B cell (primary cell): Measurements from ENCODE around the gene TEX9. TPM values are rescaled to one million over a fixed set of nuclear protein-coding genes. Genes with fewer than 3 reads are reported as not detected.
"Not testable (repeated sequence)": the region's sequence is repeated elsewhere in the genome, so short reads cannot be mapped to it uniquely, and the experiment has no call there.

Experiments used
- ATAC-seq: fragments of 200-7000 bp; cut with Tn5 transposase; one replicate; pipeline ENCODE4 v1.10.0; 2021; ENCODE audit warnings: low read depth, mild to moderate bottlenecking, moderate number of reproducible peaks, moderate library complexity
- CTCF ChIA-PET: fragments of 350-600 bp; sonication (Branson Sonifier 250); formaldehyde crosslinking; loops from one replicate; lab custom pipeline; 2021; ENCODE audit warnings: antibody characterized with exemption, inconsistent platforms; lab: Charles Lee
- POLR2A ChIA-PET: fragments of 350-600 bp; sonication (Branson Sonifier 250); formaldehyde crosslinking; loops from one replicate; lab custom pipeline; 2021; ENCODE audit warnings: antibody characterized with exemption; lab: Charles Lee
- DNase-seq: peaks from one replicate; pipeline ENCODE4 v3.0.0; 2013
- H2AFZ ChIP-seq: 2 replicates; pipeline ENCODE4 v1.6.1; 2012; ENCODE audit warnings: mild to moderate bottlenecking, low read depth, low read length; ENCODE audit not compliant: insufficient read depth, poor library complexity, severe bottlenecking
- H3K27ac ChIP-seq, 2 donors: 1 replicate in 1 of 2; 2 replicates in 1 of 2; pipeline ENCODE4 v1.5.1; 2012 to 2013; ENCODE audit warnings: low read length in 2 of 2, mild to moderate bottlenecking in 2 of 2, moderate library complexity in 1 of 2
- H3K27me3 ChIP-seq, 4 experiments: fragments of 200-600 bp in 1 of 4; sonication (generic) in 1 of 4; replicated peaks in 1 of 4; 1 replicate in 2 of 4; 2 replicates in 2 of 4; pipeline versions ENCODE4 v1.6.1 to v1.7.0; 2013 to 2016; ENCODE audit warnings: low read length in 3 of 4, mild to moderate bottlenecking in 2 of 4, mixed read lengths in 1 of 4, moderate library complexity in 1 of 4; ENCODE audit not compliant: insufficient read depth in 4 of 4, control insufficient read depth in 3 of 4; ENCODE audit errors: control extremely low read depth in 1 of 4
- H3K36me3 ChIP-seq, 2 experiments: replicated peaks in 1 of 2; 1 replicate in 1 of 2; 2 replicates in 1 of 2; pipeline versions ENCODE4 v1.6.1 to v1.7.1; 2013; ENCODE audit warnings: low read length in 1 of 2; ENCODE audit not compliant: insufficient read depth in 2 of 2, control insufficient read depth in 1 of 2; ENCODE audit errors: control extremely low read depth in 1 of 2, extremely low read depth in 1 of 2
- H3K4me1 ChIP-seq, 2 donors: fragments of 200-600 bp in 1 of 2; sonication (generic) in 1 of 2; 1 replicate in 1 of 2; 2 replicates in 1 of 2; pipeline versions ENCODE4 v1.5.1 to v1.6.1; 2013 to 2017; ENCODE audit warnings: low read length in 2 of 2; ENCODE audit not compliant: control insufficient read depth in 2 of 2, insufficient read depth in 2 of 2
- H3K4me2 ChIP-seq: replicated peaks from 2 replicates; pipeline ENCODE3; 2012; ENCODE audit warnings: mild to moderate bottlenecking, low read depth, low read length; ENCODE audit not compliant: poor library complexity, severe bottlenecking
- H3K4me3 ChIP-seq, 5 experiments: fragments of 200-600 bp in 1 of 5; sonication (generic) in 1 of 5; 1 replicate in 3 of 5; 2 replicates in 2 of 5; pipeline versions ENCODE4 v1.5.1 to v1.7.0; 2011 to 2016; ENCODE audit warnings: low read length in 4 of 5, mild to moderate bottlenecking in 4 of 5, low read depth in 2 of 5, control low read depth in 1 of 5, moderate library complexity in 1 of 5; ENCODE audit not compliant: insufficient read depth in 1 of 5; ENCODE audit errors: control extremely low read depth in 1 of 5, extremely low read depth in 1 of 5
- H3K79me2 ChIP-seq: fragments of 200-600 bp; sonication (generic); one replicate; pipeline ENCODE4 v1.6.0; 2016; ENCODE audit warnings: low read length; ENCODE audit not compliant: control insufficient read depth, insufficient read depth
- H3K9ac ChIP-seq: fragments of 200-600 bp; sonication (generic); 2 replicates; pipeline ENCODE4 v1.6.1; 2017; ENCODE audit warnings: mild to moderate bottlenecking, low read length, moderate library complexity
- H3K9me3 ChIP-seq, 3 donors: one replicate each; pipeline versions ENCODE4 v1.6.1 to v1.7.1; 2013; ENCODE audit warnings: low read length in 2 of 3; ENCODE audit not compliant: control insufficient read depth in 2 of 3, insufficient read depth in 1 of 3; ENCODE audit errors: control extremely low read depth in 1 of 3
- H4K20me1 ChIP-seq: 2 replicates; pipeline ENCODE4 v1.6.0; 2012; ENCODE audit warnings: mild to moderate bottlenecking, low read length; ENCODE audit not compliant: insufficient read depth, control insufficient read depth, poor library complexity, severe bottlenecking
- H3K27ac Mint-ChIP-seq: one replicate; pipeline ENCODE4 v1.8.0; 2021; ENCODE audit warnings: mixed read lengths
- H3K27me3 Mint-ChIP-seq: one replicate; pipeline ENCODE4 v1.8.0; 2021; ENCODE audit warnings: mixed read lengths
- H3K4me1 Mint-ChIP-seq: one replicate; pipeline ENCODE4 v1.8.0; 2021; ENCODE audit warnings: mixed read lengths
- H3K4me3 Mint-ChIP-seq: one replicate; pipeline ENCODE4 v1.8.0; 2021; ENCODE audit warnings: mixed read lengths
- H3K9me3 Mint-ChIP-seq: one replicate; pipeline ENCODE4 v1.8.0; 2022; ENCODE audit warnings: mixed read lengths; ENCODE audit not compliant: insufficient read depth
- EZH2 ChIP-seq: IDR thresholded peaks from 2 replicates; pipeline ENCODE4 v1.6.1; 2012; ENCODE audit warnings: borderline replicate concordance, low read depth, mild to moderate bottlenecking, moderate library complexity, low read length; ENCODE audit not compliant: insufficient read depth, poor library complexity, severe bottlenecking
- WGBS: methylation state at CpG from one replicate; pipeline ENCODE4 v1.1.5; 2013; ENCODE audit warnings: missing lambda C conversion rate; ENCODE audit not compliant: insufficient coverage; 5-methylcytosine and 5-hydroxymethylcytosine counted together
- intact Hi-C: fragments of 100-400 bp; cut with micrococcal nuclease; formaldehyde crosslinking; loops from one replicate; pipeline ENCODE4 v1.10.0; 2022
- polyA plus RNA-seq: library from polyadenylated mRNA; depleted of rRNA; stranded (reverse); fragments of >200 nt; gene quantifications from 2 replicates; pipeline ENCODE4 v1.2.3, GENCODE V29; 2012
- total RNA-seq, 2 donors: library from RNA; stranded (reverse); fragments of 120-200 nt in 1 of 2; gene quantifications; 1 replicate in 1 of 2; 2 replicates in 1 of 2; pipeline versions ENCODE4 v1.2.3 to v1.2.4, GENCODE V29; 2013 to 2022
- TF ChIP-seq, protein P1 (sequence below): fragments of 200-600 bp; IDR thresholded peaks from one replicate; pipeline ENCODE4 v1.8.0; 2022; ENCODE audit warnings: antibody characterized with exemption, mild to moderate bottlenecking

TEX9 gene
- total and polyA plus RNA-seq, 2 donors (not counting 1 experiment from before 2014, with no cell fraction given) = 7.6 to 43.1 TPM

DNA sequence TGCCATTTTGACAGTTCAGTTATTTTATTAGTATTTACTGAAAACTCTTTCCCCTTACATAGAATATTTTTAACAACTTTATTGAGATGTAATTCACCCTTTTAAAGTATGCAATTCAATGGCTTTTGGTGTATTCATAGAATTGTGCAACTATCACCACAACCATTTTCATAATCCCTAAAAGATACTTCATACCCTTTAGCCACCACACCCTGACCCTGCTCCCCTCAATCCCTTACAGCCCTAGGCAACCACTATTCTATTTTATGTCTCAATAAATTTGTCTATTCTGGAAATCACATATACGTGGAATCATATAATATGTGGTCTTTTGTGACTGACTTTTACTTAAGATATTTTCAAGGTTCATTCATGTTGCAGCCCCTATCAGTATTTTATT, 29.7 kb downstream of the TEX9 start:
- ATAC-seq (no peak), DNase-seq (no peak)
- Histone ChIP-seq H3K79me2 (no peaks in the 10 kb centered on the region), H2AFZ (no peak overlapping the region), H3K27me3 (no peaks in the 10 kb centered on the region), H3K4me1 (no peaks in the 10 kb centered on the region), H3K4me3 (no peak overlapping the region), H3K27ac (no peak overlapping the region), H3K36me3 (no peaks in the 10 kb centered on the region), H4K20me1 (no peaks in the 10 kb centered on the region), H3K9ac (no peak overlapping the region), H3K4me2 (no peak overlapping the region), H3K9me3 (peaks cover 0 to 3% (median 0%) of the 10 kb centered on the region in 3 donors)
- Mint-ChIP-seq H3K27me3 (no peaks in the 10 kb centered on the region), H3K27ac (no peak overlapping the region), H3K4me1 (no peaks in the 10 kb centered on the region), H3K9me3 (no peaks in the 10 kb centered on the region), H3K4me3 (no peak overlapping the region)
- intact Hi-C loops = no loop called here
- POLR2A ChIA-PET = no interaction called here
- no peak for TF ChIP-seq EZH2
- TF ChIP-seq, protein P1, sequence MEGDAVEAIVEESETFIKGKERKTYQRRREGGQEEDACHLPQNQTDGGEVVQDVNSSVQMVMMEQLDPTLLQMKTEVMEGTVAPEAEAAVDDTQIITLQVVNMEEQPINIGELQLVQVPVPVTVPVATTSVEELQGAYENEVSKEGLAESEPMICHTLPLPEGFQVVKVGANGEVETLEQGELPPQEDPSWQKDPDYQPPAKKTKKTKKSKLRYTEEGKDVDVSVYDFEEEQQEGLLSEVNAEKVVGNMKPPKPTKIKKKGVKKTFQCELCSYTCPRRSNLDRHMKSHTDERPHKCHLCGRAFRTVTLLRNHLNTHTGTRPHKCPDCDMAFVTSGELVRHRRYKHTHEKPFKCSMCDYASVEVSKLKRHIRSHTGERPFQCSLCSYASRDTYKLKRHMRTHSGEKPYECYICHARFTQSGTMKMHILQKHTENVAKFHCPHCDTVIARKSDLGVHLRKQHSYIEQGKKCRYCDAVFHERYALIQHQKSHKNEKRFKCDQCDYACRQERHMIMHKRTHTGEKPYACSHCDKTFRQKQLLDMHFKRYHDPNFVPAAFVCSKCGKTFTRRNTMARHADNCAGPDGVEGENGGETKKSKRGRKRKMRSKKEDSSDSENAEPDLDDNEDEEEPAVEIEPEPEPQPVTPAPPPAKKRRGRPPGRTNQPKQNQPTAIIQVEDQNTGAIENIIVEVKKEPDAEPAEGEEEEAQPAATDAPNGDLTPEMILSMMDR = no peak
- WGBS = no CpG with 5 or more reads among the region's 1 CpG
- CTCF ChIA-PET = no interaction called here

DNA sequence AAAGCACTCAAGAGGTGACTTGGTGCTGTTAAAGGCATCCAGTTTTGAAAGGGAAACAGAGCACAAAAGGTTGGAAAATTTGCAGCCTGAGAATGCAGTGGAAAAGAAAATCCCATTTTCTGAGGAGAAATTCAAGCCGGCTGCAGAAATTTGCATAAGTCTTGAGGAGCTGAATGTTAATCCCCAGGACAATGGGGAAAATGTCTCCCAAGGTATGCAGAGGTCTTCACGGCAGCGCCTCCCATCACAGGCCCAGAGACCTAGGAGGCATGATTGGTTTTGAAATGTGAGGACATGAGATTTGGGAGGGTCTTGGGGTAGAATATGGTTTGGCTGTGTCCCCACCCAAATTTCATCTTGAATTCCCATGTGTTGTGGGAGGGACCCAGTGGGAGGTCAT, 32.1 kb downstream of the TEX9 start:
- POLR2A ChIA-PET, H3K4me3 Mint-ChIP-seq, H2AFZ ChIP-seq, CTCF ChIA-PET, H3K4me3 ChIP-seq, H3K79me2 ChIP-seq, H3K27me3 ChIP-seq, DNase-seq, H3K27me3 Mint-ChIP-seq, H3K9me3 ChIP-seq, H3K27ac ChIP-seq, H3K9me3 Mint-ChIP-seq, H3K4me2 ChIP-seq, H3K9ac ChIP-seq, H3K4me1 Mint-ChIP-seq, H3K4me1 ChIP-seq, H3K36me3 ChIP-seq, ATAC-seq, H4K20me1 ChIP-seq, H3K27ac Mint-ChIP-seq, intact Hi-C loops: not testable (repeated sequence)
- 100% methylated on average over 1 of the region's 3 CpGs for WGBS

DNA sequence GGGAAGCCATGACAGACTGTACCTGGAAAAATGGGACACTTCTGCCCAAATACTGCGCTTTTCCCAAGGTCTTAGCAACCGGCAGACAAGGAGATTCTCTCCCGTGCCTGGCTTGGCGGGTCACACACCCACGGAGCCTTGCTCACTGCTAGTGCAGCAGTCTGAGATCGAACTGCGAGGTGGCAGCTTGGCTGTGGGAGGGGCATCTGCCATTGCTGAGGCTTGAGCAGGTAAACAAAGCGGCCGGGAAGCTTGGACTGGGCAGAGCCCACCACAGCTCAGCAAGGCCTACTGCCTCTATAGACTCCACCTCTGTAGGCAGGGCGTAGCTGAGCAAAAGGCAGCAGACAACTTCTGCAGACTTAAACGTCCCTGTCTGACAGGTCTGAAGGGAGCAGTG, 34.0 kb downstream of the TEX9 start:
- DNase-seq, H3K9ac ChIP-seq, H4K20me1 ChIP-seq, H3K4me1 ChIP-seq, H3K27me3 ChIP-seq, H2AFZ ChIP-seq, CTCF ChIA-PET, H3K27ac Mint-ChIP-seq, H3K4me1 Mint-ChIP-seq, POLR2A ChIA-PET, H3K36me3 ChIP-seq, H3K27me3 Mint-ChIP-seq, H3K27ac ChIP-seq, H3K4me3 ChIP-seq, H3K79me2 ChIP-seq, H3K4me2 ChIP-seq, ATAC-seq, H3K9me3 Mint-ChIP-seq, H3K4me3 Mint-ChIP-seq, H3K9me3 ChIP-seq, intact Hi-C loops: not testable (repeated sequence)
- WGBS = 99% methylated on average over 10 of the region's 11 CpGs
